Body of pancreas (tissue), 4 donors: ENCODE measurements around the gene SOX13. TPM values are rescaled to one million over a fixed set of nuclear protein-coding genes. Genes with fewer than 3 reads are reported as not detected.
"Not testable (repeated sequence)": the region's sequence is repeated elsewhere in the genome, so short reads cannot be mapped to it uniquely, and the experiment has no call there.

Experiments used
- ATAC-seq: fragments of 150-250 bp; one replicate; pipeline ENCODE4 v1.9.1; 2016
- DNase-seq, 4 donors: peaks; one replicate each; pipeline ENCODE4 v3.0.0-alpha.2; 2019
- H3K27ac ChIP-seq, 4 donors: fragments of 200-600 bp; sonication (generic); 1 replicate in 3 of 4; 2 replicates in 1 of 4; pipeline versions ENCODE4 v1.5.1 to v1.6.1; 2016 to 2019; ENCODE audit warnings: mild to moderate bottlenecking in 1 of 4, mixed read lengths in 1 of 4, moderate library complexity in 1 of 4
- H3K27me3 ChIP-seq, 2 donors: fragments of 200-600 bp; sonication (generic); one replicate each; pipeline ENCODE4 v1.6.0; 2016; ENCODE audit warnings: mild to moderate bottlenecking in 1 of 2
- H3K36me3 ChIP-seq, 2 donors: fragments of 200-600 bp; sonication (generic); replicated peaks in 1 of 2; 2 replicates each; pipeline ENCODE4 v1.5.1; 2016; ENCODE audit warnings: low read depth in 2 of 2; ENCODE audit not compliant: insufficient read depth in 1 of 2
- H3K4me1 ChIP-seq: fragments of 200-600 bp; sonication (generic); one replicate; pipeline ENCODE4 v1.6.0; 2016
- H3K4me3 ChIP-seq, 2 donors: fragments of 200-600 bp; sonication (generic); 1 replicate in 1 of 2; 2 replicates in 1 of 2; pipeline ENCODE4 v1.5.1; 2016 to 2019
- H3K9me3 ChIP-seq, 3 donors: fragments of 200-600 bp; sonication (generic); 1 replicate in 2 of 3; 2 replicates in 1 of 3; pipeline ENCODE4 v1.5.1; 2016
- POLR2A ChIP-seq, 3 donors: fragments of 450-650 bp; IDR thresholded peaks; one replicate each; pipeline ENCODE4 v1.6.1; 2016; ENCODE audit warnings: antibody characterized with exemption in 3 of 3, mild to moderate bottlenecking in 2 of 3
- WGBS, 2 donors: methylation state at CpG; one replicate each; pipeline ENCODE4 v1.1.5; 2017; 5-methylcytosine and 5-hydroxymethylcytosine counted together
- intact Hi-C: fragments of 100-400 bp; cut with DNase I; formaldehyde crosslinking; loops from one replicate; pipeline ENCODE4 v1.15.1; 2023
- total RNA-seq, 2 donors: library from RNA; depleted of rRNA; stranded (reverse); fragments of >200 nt; gene quantifications; one replicate each; pipeline ENCODE4 v1.1.0, GENCODE V29; 2016
- TF ChIP-seq, protein P1 (sequence below), 7 experiments: fragments of 450-650 bp in 4 of 7; fragments of 200-600 bp in 3 of 7; sonication (generic) in 3 of 7; IDR thresholded peaks; one replicate each; pipeline ENCODE4 v1.5.1; 2016 to 2019; ENCODE audit warnings: antibody characterized with exemption in 7 of 7

SOX13 gene
- total RNA-seq, 2 donors from 2014 or later = 29.6 to 37.2 TPM

DNA sequence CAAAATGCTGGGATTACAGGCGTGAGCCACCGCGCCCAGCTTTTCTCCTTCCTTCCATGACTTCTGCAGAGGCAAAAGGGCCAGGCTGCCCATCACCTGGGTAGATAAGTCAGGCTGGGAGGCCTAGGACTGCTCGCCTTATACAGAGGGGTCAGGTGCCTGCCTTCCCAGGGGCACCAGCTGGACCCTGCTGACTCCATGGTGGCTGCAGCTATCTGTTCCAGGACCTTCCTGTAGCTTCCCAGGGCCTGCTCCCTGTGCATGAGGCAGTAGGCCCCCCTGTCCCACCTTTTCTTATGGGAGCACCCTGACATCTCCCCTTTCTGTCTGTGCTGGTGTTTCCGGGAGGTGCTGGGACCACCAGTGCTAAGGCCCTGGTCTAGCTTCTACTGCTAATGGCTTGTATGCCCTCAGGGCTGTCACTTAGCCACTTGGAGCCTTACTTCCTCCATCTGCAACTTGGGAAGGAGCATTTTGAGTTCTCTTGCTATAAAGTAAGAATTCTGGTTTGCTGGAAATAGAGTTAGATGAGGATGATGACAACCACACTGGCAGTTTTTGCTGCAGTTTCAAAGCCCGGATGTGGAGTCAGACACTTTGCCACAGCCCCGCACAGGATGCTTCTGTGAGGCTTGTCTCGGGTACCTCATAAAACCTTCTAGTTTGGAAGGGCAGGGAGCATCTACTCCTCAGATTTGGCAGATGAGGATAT lies 14.4 kb downstream of the SOX13 start:
- Histone ChIP-seq H3K4me3 (no peak overlapping the region), H3K27me3 (no peaks in the 10 kb centered on the region), H3K9me3 (no peaks in the 10 kb centered on the region), H3K4me1 (peaks cover 96% of the 10 kb centered on the region), H3K27ac (peak overlapping the region; percentile 45 to 91 (median 81)), H3K36me3 (no peaks in the 10 kb centered on the region)
- ATAC-seq = no peak
- 81 to 92% methylated on average over 6 to 8 of the region's 8 CpGs for WGBS, 2 donors
- intact Hi-C loops = no loop called here
- no peak for DNase-seq
- TF ChIP-seq POLR2A (IDR thresholded peaks at IDR 0.05) = no peak

DNA sequence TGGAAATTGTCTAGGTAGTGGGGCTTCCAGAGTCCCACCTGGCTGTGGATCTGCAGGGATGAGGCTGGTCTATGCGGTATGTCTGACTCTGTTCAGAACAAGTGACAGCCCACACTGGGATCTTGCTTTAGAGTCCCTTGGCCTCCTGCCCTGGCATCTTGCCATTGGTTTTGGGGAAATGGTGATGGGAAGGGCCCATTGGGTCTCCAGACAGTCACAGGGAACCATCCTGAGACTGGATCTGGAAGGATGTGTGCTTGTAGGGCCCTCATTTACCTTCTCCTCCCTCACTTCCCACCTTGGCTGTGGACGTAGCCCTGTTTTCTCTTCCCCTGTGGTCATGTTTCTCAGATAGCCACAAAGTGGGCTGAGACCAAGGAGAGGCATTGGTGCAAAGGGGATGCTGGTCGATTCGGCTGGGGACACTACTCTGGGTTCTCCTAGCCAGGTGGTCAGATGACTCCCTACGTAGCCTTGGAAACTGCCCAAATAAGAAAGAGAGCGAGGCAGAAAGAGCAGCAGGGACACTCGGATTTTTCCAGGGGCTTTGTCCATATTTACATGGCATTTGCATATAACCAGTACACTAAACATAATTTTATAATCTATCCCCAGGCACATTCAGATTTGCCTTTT lies 15.1 kb downstream of the SOX13 start:
- Histone ChIP-seq H3K4me1 (peaks cover 96% of the 10 kb centered on the region), H3K27ac (peak overlapping the region; percentile 45 to 91 (median 81)), H3K4me3 (no peak overlapping the region), H3K36me3 (no peaks in the 10 kb centered on the region), H3K9me3 (no peaks in the 10 kb centered on the region), H3K27me3 (no peaks in the 10 kb centered on the region)
- TF ChIP-seq, protein P1, sequence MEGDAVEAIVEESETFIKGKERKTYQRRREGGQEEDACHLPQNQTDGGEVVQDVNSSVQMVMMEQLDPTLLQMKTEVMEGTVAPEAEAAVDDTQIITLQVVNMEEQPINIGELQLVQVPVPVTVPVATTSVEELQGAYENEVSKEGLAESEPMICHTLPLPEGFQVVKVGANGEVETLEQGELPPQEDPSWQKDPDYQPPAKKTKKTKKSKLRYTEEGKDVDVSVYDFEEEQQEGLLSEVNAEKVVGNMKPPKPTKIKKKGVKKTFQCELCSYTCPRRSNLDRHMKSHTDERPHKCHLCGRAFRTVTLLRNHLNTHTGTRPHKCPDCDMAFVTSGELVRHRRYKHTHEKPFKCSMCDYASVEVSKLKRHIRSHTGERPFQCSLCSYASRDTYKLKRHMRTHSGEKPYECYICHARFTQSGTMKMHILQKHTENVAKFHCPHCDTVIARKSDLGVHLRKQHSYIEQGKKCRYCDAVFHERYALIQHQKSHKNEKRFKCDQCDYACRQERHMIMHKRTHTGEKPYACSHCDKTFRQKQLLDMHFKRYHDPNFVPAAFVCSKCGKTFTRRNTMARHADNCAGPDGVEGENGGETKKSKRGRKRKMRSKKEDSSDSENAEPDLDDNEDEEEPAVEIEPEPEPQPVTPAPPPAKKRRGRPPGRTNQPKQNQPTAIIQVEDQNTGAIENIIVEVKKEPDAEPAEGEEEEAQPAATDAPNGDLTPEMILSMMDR (IDR thresholded peaks at IDR 0.05) = no peak
- TF ChIP-seq POLR2A (IDR thresholded peaks at IDR 0.05) = no peak
- intact Hi-C loops = no loop called here
- 18 to 31% methylated on average over 6 to 7 of the region's 7 CpGs for WGBS, 2 donors
- ATAC-seq (no peak), DNase-seq (peak in 3 of 4 donors; percentile 33 to 55 (median 43))

GRCh38 chr1:204088596-204088995 lies 15.7 kb downstream of the SOX13 start:
- intact Hi-C loops = no loop called here
- ATAC-seq = no peak
- H3K27me3 ChIP-seq = no peaks in the 10 kb centered on the region
- H3K4me3 ChIP-seq = no peak overlapping the region
- peaks cover 96% of the 10 kb centered on the region for H3K4me1 ChIP-seq
- H3K27ac ChIP-seq = peak overlapping the region; percentile 45 to 91 (median 81)
- H3K9me3 ChIP-seq = no peaks in the 10 kb centered on the region
- TF ChIP-seq, protein P1 (IDR thresholded peaks at IDR 0.05) = no peak
- TF ChIP-seq POLR2A (IDR thresholded peaks at IDR 0.05) = no peak
- H3K36me3 ChIP-seq = no peaks in the 10 kb centered on the region
- WGBS, 2 donors = 62 to 78% methylated on average over 6 to 8 of the region's 8 CpGs
- DNase-seq = no peak

DNA sequence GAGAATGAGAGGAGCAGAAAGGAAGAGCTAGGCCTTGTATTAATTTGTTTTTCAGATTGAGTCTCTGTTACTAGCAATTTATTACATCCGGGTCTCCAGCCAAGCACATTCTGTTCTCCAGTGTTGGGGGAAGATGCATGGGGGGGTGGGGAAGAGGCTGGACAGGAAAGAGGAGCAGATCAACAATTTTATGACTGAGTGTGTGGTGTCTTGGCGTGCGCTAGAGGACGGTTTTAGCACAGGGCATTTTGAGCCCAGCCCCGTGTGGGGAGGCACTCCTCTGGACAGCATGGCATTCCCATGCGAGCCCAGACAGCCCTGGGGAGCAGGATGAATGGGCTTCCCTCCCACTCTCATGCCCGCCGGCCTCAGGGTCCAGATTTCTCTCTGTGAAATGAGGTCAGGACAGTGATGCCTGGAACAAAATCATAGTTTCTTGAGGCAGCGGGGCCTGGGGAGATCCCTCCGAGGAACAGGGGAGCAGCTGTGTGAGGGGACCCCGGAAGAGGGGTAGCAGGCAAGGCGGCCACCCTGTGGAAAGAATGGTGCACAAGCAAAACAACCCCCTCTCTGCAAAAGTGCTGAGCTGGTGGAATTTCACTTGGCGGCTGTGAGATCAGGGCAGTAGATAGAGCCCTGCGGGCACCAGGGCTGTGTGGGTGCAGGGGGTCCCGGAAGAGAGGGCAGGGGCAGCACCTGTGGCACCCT lies 16.3 kb downstream of the SOX13 start:
- intact Hi-C loops = no loop called here
- ATAC-seq (no peak), DNase-seq (peak in 3 of 4 donors; percentile 37 to 47 (median 41))
- peak in 1 of 3 donors; percentile 1 for TF ChIP-seq POLR2A (IDR thresholded peaks at IDR 0.05)
- TF ChIP-seq, protein P1 (IDR thresholded peaks at IDR 0.05) = no peak
- Histone ChIP-seq H3K27me3 (no peaks in the 10 kb centered on the region), H3K4me3 (no peak overlapping the region), H3K27ac (peak overlapping the region; percentile 45 to 91 (median 81)), H3K36me3 (no peaks in the 10 kb centered on the region), H3K9me3 (no peaks in the 10 kb centered on the region), H3K4me1 (peaks cover 96% of the 10 kb centered on the region)
- WGBS, 2 donors = 68% methylated on average over 13 to 15 of the region's 15 CpGs

- ATAC-seq, H3K36me3 ChIP-seq, intact Hi-C loops, H3K4me3 ChIP-seq, H3K27me3 ChIP-seq, DNase-seq, H3K9me3 ChIP-seq: not testable (repeated sequence)
- Histone ChIP-seq H3K4me1 (peaks cover 94% of the 10 kb centered on the region), H3K27ac (peak overlapping the region in 3 of 4 donors; percentile 75 to 91 (median 87))
- 93 to 97% methylated on average over 3 of the region's 3 CpGs for WGBS, 2 donors
Measured at GRCh38 chr1:204090132-204090531, 17.2 kb downstream of the SOX13 start.
